Immature natural killer cell (primary cell): Measurements from ENCODE around the gene OSMR. TPM values are rescaled to one million over a fixed set of nuclear protein-coding genes. Genes with fewer than 3 reads are reported as not detected.

Experiments
- DNase-seq, 3 donors: peaks; one replicate each; pipeline ENCODE4 v3.0.0; 2022; ENCODE audit warnings: mixed read lengths in 1 of 3
- H3K27ac Mint-ChIP-seq, 6 donors: one replicate each; pipeline ENCODE4 v1.8.0; 2020; ENCODE audit warnings: mixed read lengths in 6 of 6, mild to moderate bottlenecking in 5 of 6, inconsistent platforms in 4 of 6, moderate library complexity in 3 of 6
- H3K27me3 Mint-ChIP-seq, 3 donors: one replicate each; pipeline ENCODE4 v1.8.0; 2020 to 2021; ENCODE audit warnings: low read depth in 3 of 3, mild to moderate bottlenecking in 3 of 3, mixed read lengths in 3 of 3, moderate library complexity in 3 of 3, inconsistent platforms in 1 of 3
- H3K36me3 Mint-ChIP-seq, 3 donors: one replicate each; pipeline ENCODE4 v1.8.0; 2020; ENCODE audit warnings: mixed read lengths in 3 of 3, inconsistent platforms in 2 of 3, mild to moderate bottlenecking in 2 of 3
- H3K4me1 Mint-ChIP-seq, 2 donors: one replicate each; pipeline ENCODE4 v1.8.0; 2020; ENCODE audit warnings: inconsistent platforms in 2 of 2, mild to moderate bottlenecking in 2 of 2, mixed read lengths in 2 of 2, moderate library complexity in 1 of 2
- H3K4me3 Mint-ChIP-seq, 5 donors: one replicate each; pipeline ENCODE4 v1.8.0; 2020; ENCODE audit warnings: mild to moderate bottlenecking in 5 of 5, mixed read lengths in 5 of 5, inconsistent platforms in 3 of 5, moderate library complexity in 3 of 5
- H3K9me3 Mint-ChIP-seq, 6 donors: one replicate each; pipeline ENCODE4 v1.8.0; 2020; ENCODE audit warnings: mild to moderate bottlenecking in 6 of 6, mixed read lengths in 6 of 6, inconsistent platforms in 4 of 6, moderate library complexity in 3 of 6
- polyA plus RNA-seq, 3 donors: library from polyadenylated mRNA; unstranded; fragments of 300-500 nt; fragmentation: Illumina TruSeq; gene quantifications; one replicate each; pipeline ENCODE4 v1.2.3, GENCODE V29; 2021

The OSMR gene
- polyA plus RNA-seq, 3 donors from 2014 or later, result 0.20 TPM; not detected in 2

- H3K36me3 Mint-ChIP-seq, result no peaks in the 10 kb centered on the region
- peaks cover 0 to 6% (median 2%) of the 10 kb centered on the region in 3 donors for H3K27me3 Mint-ChIP-seq
- H3K9me3 Mint-ChIP-seq, result peaks cover 0 to 4% (median under 1%) of the 10 kb centered on the region in 6 donors
- DNase-seq, result no peak
- no peak overlapping the region for H3K27ac Mint-ChIP-seq
- H3K4me3 Mint-ChIP-seq, result no peak overlapping the region
- no peaks in the 10 kb centered on the region for H3K4me1 Mint-ChIP-seq
Measured at GRCh38 chr5:38871058-38871605, 25.3 kb downstream of the OSMR start.

GRCh38 chr5:38871790-38872551 is 26.2 kb downstream of the OSMR start:
- no peak overlapping the region for H3K4me3 Mint-ChIP-seq
- H3K36me3 Mint-ChIP-seq, result no peaks in the 10 kb centered on the region
- peaks cover 0 to 4% (median 0%) of the 10 kb centered on the region in 6 donors for H3K9me3 Mint-ChIP-seq
- H3K27me3 Mint-ChIP-seq, result peaks cover 2 to 6% (median 2%) of the 10 kb centered on the region in 3 donors
- no peaks in the 10 kb centered on the region for H3K4me1 Mint-ChIP-seq
- no peak overlapping the region for H3K27ac Mint-ChIP-seq
- DNase-seq, result no peak

DNA sequence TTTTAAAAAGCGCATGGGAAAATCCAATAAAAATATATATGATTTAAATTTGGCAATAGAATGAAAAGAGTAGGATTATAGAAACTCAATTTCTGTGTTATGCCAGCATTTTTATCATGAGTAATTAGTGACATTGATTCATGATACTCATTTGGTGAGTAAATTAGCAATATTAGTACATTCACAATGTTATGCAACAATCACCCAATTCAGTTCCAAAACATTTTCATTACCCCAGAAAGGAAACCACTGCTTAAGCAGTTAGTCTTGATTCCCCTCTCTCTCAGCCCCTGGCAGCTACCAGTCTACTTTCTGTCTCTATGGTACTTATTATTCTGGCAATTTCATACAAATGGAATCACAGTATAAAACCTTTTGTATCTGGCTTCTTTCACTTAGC is 27.0 kb downstream of the OSMR start:
- H3K4me3 Mint-ChIP-seq, result no peak overlapping the region
- peaks cover 2 to 7% (median 6%) of the 10 kb centered on the region in 3 donors for H3K27me3 Mint-ChIP-seq
- no peak overlapping the region for H3K27ac Mint-ChIP-seq
- H3K36me3 Mint-ChIP-seq, result no peaks in the 10 kb centered on the region
- no peak for DNase-seq
- peaks cover 0 to 4% (median 0%) of the 10 kb centered on the region in 6 donors for H3K9me3 Mint-ChIP-seq
- no peaks in the 10 kb centered on the region for H3K4me1 Mint-ChIP-seq

- no peak overlapping the region for H3K27ac Mint-ChIP-seq
- H3K4me1 Mint-ChIP-seq, result no peaks in the 10 kb centered on the region
- DNase-seq, result no peak
- no peak overlapping the region for H3K4me3 Mint-ChIP-seq
- peaks cover 2 to 6% (median 6%) of the 10 kb centered on the region in 3 donors for H3K27me3 Mint-ChIP-seq
- peaks cover 0 to 3% (median 0%) of the 10 kb centered on the region in 6 donors for H3K9me3 Mint-ChIP-seq
- no peaks in the 10 kb centered on the region for H3K36me3 Mint-ChIP-seq
Measured at GRCh38 chr5:38874948-38875456, 29.2 kb downstream of the OSMR start.

- Mint-ChIP-seq H3K27ac (no peak overlapping the region), H3K9me3 (peaks cover 0 to 3% (median 0%) of the 10 kb centered on the region in 6 donors), H3K27me3 (peaks cover 2 to 10% (median 6%) of the 10 kb centered on the region in 3 donors), H3K36me3 (no peaks in the 10 kb centered on the region), H3K4me3 (no peak overlapping the region), H3K4me1 (no peaks in the 10 kb centered on the region)
- DNase-seq, result no peak
Measured at GRCh38 chr5:38878391-38879077, 32.7 kb downstream of the OSMR start.

- Mint-ChIP-seq H3K9me3 (peaks cover 0 to under 1% (median 0%) of the 10 kb centered on the region in 6 donors), H3K4me1 (no peaks in the 10 kb centered on the region)
- DNase-seq, result no peak
Measured at GRCh38 chr5:38879078-38879460, 33.3 kb downstream of the OSMR start.

GRCh38 chr5:38883842-38884241 is 38.0 kb downstream of the OSMR start:
- Mint-ChIP-seq H3K4me1 (no peaks in the 10 kb centered on the region), H3K36me3 (no peaks in the 10 kb centered on the region), H3K27ac (no peak overlapping the region), H3K4me3 (no peak overlapping the region), H3K9me3 (no peaks in the 10 kb centered on the region), H3K27me3 (peaks cover 0 to 8% (median 4%) of the 10 kb centered on the region in 3 donors)
- no peak for DNase-seq

More at GRCh38 chr5:38879078-38879460, 33.3 kb downstream of the OSMR start:
- Mint-ChIP-seq H3K4me3 (no peak overlapping the region), H3K36me3 (no peaks in the 10 kb centered on the region), H3K27ac (no peak overlapping the region), H3K27me3 (peaks cover 2 to 10% (median 6%) of the 10 kb centered on the region in 3 donors)

GRCh38 chr5:38885208-38885607 is 39.4 kb downstream of the OSMR start:
- H3K27me3 Mint-ChIP-seq, result peaks cover 0 to 10% (median 4%) of the 10 kb centered on the region in 3 donors
- H3K4me3 Mint-ChIP-seq, result no peak overlapping the region
- no peaks in the 10 kb centered on the region for H3K4me1 Mint-ChIP-seq

GRCh38 chr5:38888041-38888440 is 42.2 kb downstream of the OSMR start:
- peaks cover 2 to 7% (median 3%) of the 10 kb centered on the region in 3 donors for H3K27me3 Mint-ChIP-seq
- no peaks in the 10 kb centered on the region for H3K36me3 Mint-ChIP-seq
- DNase-seq, result no peak
- no peaks in the 10 kb centered on the region for H3K9me3 Mint-ChIP-seq
- H3K4me1 Mint-ChIP-seq, result no peaks in the 10 kb centered on the region
- no peak overlapping the region for H3K27ac Mint-ChIP-seq
- H3K4me3 Mint-ChIP-seq, result no peak overlapping the region

More at GRCh38 chr5:38885208-38885607, 39.4 kb downstream of the OSMR start:
- no peaks in the 10 kb centered on the region for H3K9me3 Mint-ChIP-seq
- DNase-seq, result no peak
- H3K36me3 Mint-ChIP-seq, result no peaks in the 10 kb centered on the region
- H3K27ac Mint-ChIP-seq, result no peak overlapping the region

DNA sequence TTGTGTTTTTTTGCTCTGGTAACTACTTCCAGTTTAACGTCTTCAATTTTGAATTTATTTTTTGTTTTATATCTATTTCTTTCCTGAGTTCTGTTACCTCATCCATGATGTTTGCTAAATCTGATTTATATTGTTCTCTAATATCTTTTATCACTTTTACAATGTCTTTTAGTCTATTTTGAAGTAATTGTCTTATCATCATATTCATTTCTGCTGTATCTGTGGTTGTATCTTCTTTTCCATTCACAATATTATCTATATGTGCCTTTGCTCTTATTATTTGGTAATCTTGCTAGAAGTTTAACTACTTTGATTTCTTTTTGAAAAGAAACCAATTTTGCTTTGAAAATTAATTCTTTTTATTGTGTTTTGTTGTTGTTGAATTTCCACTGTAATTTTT is 43.6 kb downstream of the OSMR start:
- Mint-ChIP-seq H3K27ac (no peak overlapping the region), H3K36me3 (no peaks in the 10 kb centered on the region), H3K4me1 (no peaks in the 10 kb centered on the region), H3K27me3 (peaks cover 2 to 7% (median 7%) of the 10 kb centered on the region in 3 donors), H3K4me3 (no peak overlapping the region), H3K9me3 (no peaks in the 10 kb centered on the region)
- DNase-seq, result no peak

GRCh38 chr5:38891563-38891962 is 45.8 kb downstream of the OSMR start:
- Mint-ChIP-seq H3K27ac (no peak overlapping the region), H3K36me3 (no peaks in the 10 kb centered on the region), H3K9me3 (peaks cover 0 to 7% (median under 1%) of the 10 kb centered on the region in 6 donors), H3K4me1 (no peaks in the 10 kb centered on the region), H3K4me3 (no peak overlapping the region), H3K27me3 (peaks cover 5 to 9% (median 5%) of the 10 kb centered on the region in 3 donors)
- DNase-seq, result no peak

GRCh38 chr5:38892363-38892762 is 46.6 kb downstream of the OSMR start:
- DNase-seq, result no peak
- no peak overlapping the region for H3K4me3 Mint-ChIP-seq
- no peak overlapping the region for H3K27ac Mint-ChIP-seq
- no peaks in the 10 kb centered on the region for H3K4me1 Mint-ChIP-seq
- no peaks in the 10 kb centered on the region for H3K36me3 Mint-ChIP-seq
- H3K27me3 Mint-ChIP-seq, result peaks cover 5 to 9% (median 5%) of the 10 kb centered on the region in 3 donors
- peaks cover 0 to 7% (median 2%) of the 10 kb centered on the region in 6 donors for H3K9me3 Mint-ChIP-seq

- Mint-ChIP-seq H3K9me3 (peaks cover 0 to 7% (median 4%) of the 10 kb centered on the region in 6 donors), H3K27me3 (peaks cover 0 to 8% (median 7%) of the 10 kb centered on the region in 3 donors)
Measured at GRCh38 chr5:38896760-38897159, 50.9 kb downstream of the OSMR start.

GRCh38 chr5:38899936-38900335 is 54.1 kb downstream of the OSMR start:
- H3K27ac Mint-ChIP-seq, result no peak overlapping the region
- no peak overlapping the region for H3K4me3 Mint-ChIP-seq
- peaks cover 1 to 7% (median 4%) of the 10 kb centered on the region in 6 donors for H3K9me3 Mint-ChIP-seq
- peaks cover 0 to 4% (median 2%) of the 10 kb centered on the region in 3 donors for H3K27me3 Mint-ChIP-seq
- H3K36me3 Mint-ChIP-seq, result peaks cover 0 to 3% (median 0%) of the 10 kb centered on the region in 3 donors
- H3K4me1 Mint-ChIP-seq, result no peaks in the 10 kb centered on the region
- no peak for DNase-seq

More at GRCh38 chr5:38896760-38897159, 50.9 kb downstream of the OSMR start:
- DNase-seq, result no peak
- Mint-ChIP-seq H3K4me1 (no peaks in the 10 kb centered on the region), H3K36me3 (peaks cover 0 to 3% (median 0%) of the 10 kb centered on the region in 3 donors), H3K27ac (no peak overlapping the region), H3K4me3 (no peak overlapping the region)
